PC-3 (cell line): ENCODE measurements around the gene TPM1. TPM values are rescaled to one million over a fixed set of nuclear protein-coding genes. Genes with fewer than 3 reads are reported as not detected.

Source experiments
- ATAC-seq: fragments of 200-7000 bp; cut with Tn5 transposase; 2 replicates; pipeline ENCODE4 v1.9.1; 2020; ENCODE audit warnings: mild to moderate bottlenecking, moderate library complexity
- BruUV-seq: library from RNA; stranded (reverse); fragments of 400-500 nt; replicated peaks from 2 replicates; lab custom pipeline; 2021; lab: Mats Ljungman, UMichigan
- CTCF ChIA-PET: fragments of 300-600 bp; sonication (Branson Sonifier 250); formaldehyde crosslinking; loops from one replicate; lab custom pipeline; 2022; ENCODE audit warnings: antibody characterized with exemption; lab: Charles Lee
- POLR2A ChIA-PET: fragments of 300-600 bp; sonication (Branson Sonifier 250); formaldehyde crosslinking; loops from one replicate; lab custom pipeline; 2022; ENCODE audit warnings: antibody characterized with exemption; ENCODE audit not compliant: unreplicated experiment; lab: Charles Lee
- DNase-seq: peaks from one replicate; pipeline ENCODE4 v3.0.0-alpha.2; 2015
- H2AFZ ChIP-seq: fragments of 300-600 bp; sonication (generic); 2 replicates; pipeline ENCODE4 v1.6.0; 2016; ENCODE audit warnings: antibody characterized with exemption, low read length
- H3F3A ChIP-seq: fragments of 300-600 bp; sonication (generic); one replicate; pipeline ENCODE4 v1.6.0; 2017; ENCODE audit warnings: antibody characterized with exemption, low read length, control low read depth, mild to moderate bottlenecking; ENCODE audit not compliant: unreplicated experiment
- H3K27ac ChIP-seq: fragments of 300-600 bp; sonication (generic); 2 replicates; pipeline ENCODE4 v1.5.1; 2016; ENCODE audit warnings: mild to moderate bottlenecking, low read length
- H3K27me3 ChIP-seq: fragments of 300-600 bp; sonication (generic); 2 replicates; pipeline ENCODE4 v1.6.1; 2016; ENCODE audit warnings: low read length, mixed read lengths
- H3K36me3 ChIP-seq: fragments of 300-600 bp; sonication (generic); 2 replicates; pipeline ENCODE4 v1.6.1; 2016; ENCODE audit warnings: low read depth, mixed run types, low read length, mixed read lengths
- H3K4me1 ChIP-seq: fragments of 300-600 bp; sonication (generic); 2 replicates; pipeline ENCODE4 v1.5.1; 2016; ENCODE audit warnings: low read length; ENCODE audit not compliant: insufficient read depth
- H3K4me2 ChIP-seq: fragments of 300-600 bp; sonication (generic); 2 replicates; pipeline ENCODE4 v1.6.0; 2016; ENCODE audit warnings: low read length
- H3K4me3 ChIP-seq: fragments of 300-600 bp; sonication (generic); 2 replicates; pipeline ENCODE4 v1.5.1; 2016; ENCODE audit warnings: mild to moderate bottlenecking, low read length, mixed read lengths
- H3K79me2 ChIP-seq: fragments of 300-600 bp; sonication (generic); 2 replicates; pipeline ENCODE4 v1.6.1; 2017; ENCODE audit warnings: low read length, mixed read lengths
- H3K9ac ChIP-seq: fragments of 300-600 bp; sonication (generic); 2 replicates; pipeline ENCODE4 v1.6.0; 2016; ENCODE audit warnings: mild to moderate bottlenecking, low read length
- H3K9me2 ChIP-seq: fragments of 300-600 bp; sonication (generic); replicated peaks from 2 replicates; pipeline ENCODE4 v1.6.1; 2016; ENCODE audit warnings: mixed run types, low read length, mixed read lengths
- H3K9me3 ChIP-seq: fragments of 300-600 bp; sonication (generic); 2 replicates; pipeline ENCODE4 v1.6.1; 2016; ENCODE audit warnings: low read length, mixed read lengths
- H4K20me1 ChIP-seq: fragments of 300-600 bp; sonication (generic); 2 replicates; pipeline ENCODE4 v1.6.1; 2016; ENCODE audit warnings: low read length, mixed read lengths
- EZH2 ChIP-seq: fragments of 300-600 bp; sonication (generic); IDR thresholded peaks from one replicate; pipeline ENCODE4 v1.6.1; 2017; ENCODE audit warnings: antibody characterized with exemption, mild to moderate bottlenecking, low read length; ENCODE audit not compliant: unreplicated experiment
- EZH2phosphoT487 ChIP-seq: fragments of 300-600 bp; sonication (generic); IDR thresholded peaks from 2 replicates; pipeline ENCODE4 v1.6.1; 2018; ENCODE audit warnings: mild to moderate bottlenecking, antibody characterized with exemption, low read length, borderline replicate concordance
- intact Hi-C: fragments of 100-400 bp; cut with micrococcal nuclease; formaldehyde crosslinking; loops from 2 replicates; pipeline ENCODE4 v1.9.0; 2023
- total RNA-seq: library from RNA; depleted of rRNA; stranded (reverse); fragments of >200 nt; gene quantifications from 2 replicates; pipeline ENCODE4 v1.2.3, GENCODE V29; 2014
- TF ChIP-seq, protein P1 (sequence below): fragments of 300-600 bp; sonication (generic); conservative IDR thresholded peaks from 2 replicates; pipeline ENCODE4 v1.5.1; 2017; ENCODE audit warnings: antibody characterized with exemption, low read depth, mild to moderate bottlenecking, low read length

Gene TPM1
- total RNA-seq, 1 experiment from 2014 or later, result 127 TPM

- ChIA-PET POLR2A (no interaction called here), CTCF (no interaction called here)
- H3K4me1 ChIP-seq, result peaks cover 38% of the 10 kb centered on the region
- H3K9me3 ChIP-seq, result no peaks in the 10 kb centered on the region
- intact Hi-C loops, result no loop called here
- no peaks in the 10 kb centered on the region for H3K27me3 ChIP-seq
- peak overlapping the region; percentile 54 for H3K9ac ChIP-seq
- H3K4me3 ChIP-seq, result peak overlapping the region; percentile 81; the same call in 1 of the 2 replicates
- BruUV-seq, result no TSS peak
- no peak for TF ChIP-seq EZH2
- TF ChIP-seq, protein P1, sequence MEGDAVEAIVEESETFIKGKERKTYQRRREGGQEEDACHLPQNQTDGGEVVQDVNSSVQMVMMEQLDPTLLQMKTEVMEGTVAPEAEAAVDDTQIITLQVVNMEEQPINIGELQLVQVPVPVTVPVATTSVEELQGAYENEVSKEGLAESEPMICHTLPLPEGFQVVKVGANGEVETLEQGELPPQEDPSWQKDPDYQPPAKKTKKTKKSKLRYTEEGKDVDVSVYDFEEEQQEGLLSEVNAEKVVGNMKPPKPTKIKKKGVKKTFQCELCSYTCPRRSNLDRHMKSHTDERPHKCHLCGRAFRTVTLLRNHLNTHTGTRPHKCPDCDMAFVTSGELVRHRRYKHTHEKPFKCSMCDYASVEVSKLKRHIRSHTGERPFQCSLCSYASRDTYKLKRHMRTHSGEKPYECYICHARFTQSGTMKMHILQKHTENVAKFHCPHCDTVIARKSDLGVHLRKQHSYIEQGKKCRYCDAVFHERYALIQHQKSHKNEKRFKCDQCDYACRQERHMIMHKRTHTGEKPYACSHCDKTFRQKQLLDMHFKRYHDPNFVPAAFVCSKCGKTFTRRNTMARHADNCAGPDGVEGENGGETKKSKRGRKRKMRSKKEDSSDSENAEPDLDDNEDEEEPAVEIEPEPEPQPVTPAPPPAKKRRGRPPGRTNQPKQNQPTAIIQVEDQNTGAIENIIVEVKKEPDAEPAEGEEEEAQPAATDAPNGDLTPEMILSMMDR, result no peak
- TF ChIP-seq EZH2phosphoT487, result no peak
- H3K79me2 ChIP-seq, result peaks cover 77% of the 10 kb centered on the region
- peak overlapping the region; percentile 91 for H3K4me2 ChIP-seq
- no peak for ATAC-seq
- no peaks in the 10 kb centered on the region for H4K20me1 ChIP-seq
- no peaks in the 10 kb centered on the region for H3K36me3 ChIP-seq
- H2AFZ ChIP-seq, result no peak overlapping the region
- DNase-seq, result peak; percentile 74
- H3K9me2 ChIP-seq, result no peaks in the 10 kb centered on the region
- H3F3A ChIP-seq, result no peaks in the 10 kb centered on the region
- peak overlapping the region; percentile 89 for H3K27ac ChIP-seq
Measured at GRCh38 chr15:63051156-63052066, 8.9 kb downstream of the TPM1 start.

DNA sequence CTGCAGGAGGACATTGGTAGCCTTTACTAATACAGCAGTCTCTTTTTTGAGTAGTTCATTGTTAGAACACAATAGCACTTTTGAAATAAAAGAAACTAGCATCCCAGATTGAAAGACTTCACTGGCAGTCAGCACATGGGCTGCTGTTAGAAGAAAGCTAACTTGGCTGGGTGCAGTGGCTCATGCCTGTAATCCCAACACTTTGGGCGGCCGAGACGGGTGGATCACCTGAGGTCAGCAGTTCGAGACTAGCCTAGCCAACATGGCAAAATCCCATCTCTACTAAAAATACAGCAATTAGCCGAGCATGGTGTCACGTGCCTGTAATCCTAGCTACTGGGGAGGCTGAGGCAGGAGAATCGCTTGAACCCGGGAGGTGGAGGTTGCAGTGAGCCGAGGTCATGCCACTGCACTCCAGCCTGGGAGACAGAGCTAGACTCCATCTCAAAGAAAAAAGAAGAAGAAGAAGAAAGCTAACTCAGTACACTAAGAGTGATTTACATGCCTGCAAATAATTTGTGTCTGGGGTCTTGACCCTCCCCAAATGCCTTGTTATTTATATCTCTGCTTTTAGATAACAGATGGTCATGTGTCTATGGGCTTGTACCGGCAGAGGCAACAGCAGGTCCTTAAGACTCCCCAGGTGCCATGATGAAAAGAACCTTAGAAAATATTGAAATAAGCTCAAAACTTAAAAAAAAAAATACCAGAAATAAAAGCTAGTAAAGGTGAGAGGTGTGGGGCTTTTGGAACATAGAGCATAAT lies 9.7 kb downstream of the TPM1 start:
- H3K4me1 ChIP-seq, result peaks cover 29% of the 10 kb centered on the region
- H3K9me3 ChIP-seq, result no peaks in the 10 kb centered on the region
- no peaks in the 10 kb centered on the region for H3K9me2 ChIP-seq
- 0 out of 2 replicates have a peak, but pooled peaks cover 3% of the 10 kb centered on the region for H3K36me3 ChIP-seq
- no peaks in the 10 kb centered on the region for H4K20me1 ChIP-seq
- H3K4me3 ChIP-seq, result no peak overlapping the region
- peak overlapping the region; percentile 89 for H3K27ac ChIP-seq
- H3K27me3 ChIP-seq, result no peaks in the 10 kb centered on the region
- ChIA-PET CTCF (no interaction called here), POLR2A (no interaction called here)
- 0 out of 2 replicates have a peak overlapping the region, but pooled peaks have one; percentile 14 for H3K9ac ChIP-seq
- no peak overlapping the region for H2AFZ ChIP-seq
- no TSS peak for BruUV-seq
- H3K4me2 ChIP-seq, result peak overlapping the region; percentile 91; the same call in 1 of the 2 replicates
- DNase-seq (no peak), ATAC-seq (no peak)
- intact Hi-C loops, result no loop called here
- no peaks in the 10 kb centered on the region for H3F3A ChIP-seq
- peaks cover 77% of the 10 kb centered on the region for H3K79me2 ChIP-seq
- no peak for TF ChIP-seq EZH2
- TF ChIP-seq, protein P1, result no peak
- TF ChIP-seq EZH2phosphoT487, result no peak
